K562 (cell line): ENCODE results near the gene PPFIA1. TPM values are rescaled to one million over a fixed set of nuclear protein-coding genes. Genes with fewer than 3 reads are reported as not detected.

Experiments used
- ATAC-seq: fragments of 200-7000 bp; cut with Tn5 transposase; 3 replicates; pipeline ENCODE4 v1.9.1; 2020; ENCODE audit warnings: moderate library complexity
- BruUV-seq: library from RNA; stranded (reverse); fragments of 400-500 nt; replicated peaks from 2 replicates; lab custom pipeline; 2021; lab: Mats Ljungman, UMichigan
- CTCF ChIA-PET: fragments of 300-600 bp; formaldehyde crosslinking; extraction: SDS; loops from one replicate; lab custom pipeline; 2021; ENCODE audit warnings: low intra/inter-chr PET ratio; lab: Yijun Ruan, JAX
- POLR2A ChIA-PET: fragments of 300-600, 350-650 bp; sonication (Branson Sonifier 250); formaldehyde crosslinking; extraction: SDS; loops from one replicate; lab custom pipeline; 2021; ENCODE audit warnings: antibody characterized with exemption, inconsistent platforms; lab: Yijun Ruan, JAX
- DNase-seq, 4 experiments: peaks; one replicate each; pipeline versions ENCODE4 v3.0.0 to v3.0.0-alpha.2; 2011 to 2018; ENCODE audit warnings: low spot score in 3 of 4, mixed read lengths in 3 of 4; ENCODE audit errors: extremely low read depth in 1 of 4
- FAIRE-seq: peaks from 2 replicates; lab custom pipeline; 2011; peaks lifted over from hg19 to GRCh38; lab: Jason Lieb, UNC
- H2AFZ ChIP-seq: 2 replicates; pipeline ENCODE4 v1.6.0; 2011; ENCODE audit warnings: low read depth, low read length, control low read depth, inconsistent platforms
- H3K27ac ChIP-seq: fragments of 200-600 bp; 3 replicates; pipeline ENCODE4 v1.8.0; 2011; ENCODE audit warnings: low read depth, mild to moderate bottlenecking, control low read depth, inconsistent platforms, low read length, moderate library complexity, mixed read lengths; ENCODE audit errors: extremely low read depth
- H3K27me3 ChIP-seq, 2 experiments: fragments of 300-600 bp in 1 of 2; 2 replicates in 1 of 2; 3 replicates in 1 of 2; pipeline versions ENCODE4 v1.6.0 to v1.8.0; 2011; ENCODE audit warnings: inconsistent platforms in 2 of 2, low read length in 2 of 2, mild to moderate bottlenecking in 1 of 2, mixed read lengths in 1 of 2, moderate library complexity in 1 of 2; ENCODE audit not compliant: control insufficient read depth in 2 of 2, insufficient read depth in 2 of 2
- H3K36me3 ChIP-seq: fragments of 300-600 bp; 3 replicates; pipeline ENCODE4 v1.8.0; 2011; ENCODE audit warnings: mild to moderate bottlenecking, low read length, inconsistent platforms; ENCODE audit not compliant: control insufficient read depth, insufficient read depth
- H3K4me1 ChIP-seq, 2 experiments: fragments of 200-600 bp in 1 of 2; replicated peaks in 1 of 2; 2 replicates in 1 of 2; 3 replicates in 1 of 2; pipeline versions ENCODE4 v1.5.1 to v1.8.0; 2011; ENCODE audit warnings: inconsistent platforms in 2 of 2, low read length in 2 of 2, mild to moderate bottlenecking in 1 of 2, mixed read lengths in 1 of 2, moderate library complexity in 1 of 2; ENCODE audit not compliant: control insufficient read depth in 2 of 2, insufficient read depth in 2 of 2
- H3K4me2 ChIP-seq: 2 replicates; pipeline ENCODE4 v1.6.1; 2011; ENCODE audit warnings: low read length, control low read depth, inconsistent platforms, mixed read lengths; ENCODE audit not compliant: insufficient read depth
- H3K4me3 ChIP-seq: fragments of 200-600 bp; sonication (generic), shearing (Covaris generic); 2 replicates; pipeline ENCODE4 v1.5.1; 2016; ENCODE audit warnings: control low read depth, inconsistent platforms
- H3K79me2 ChIP-seq: fragments of 200-600 bp; 3 replicates; pipeline ENCODE4 v1.8.0; 2011; ENCODE audit warnings: low read length, inconsistent platforms; ENCODE audit not compliant: control insufficient read depth, insufficient read depth
- H3K9ac ChIP-seq, 2 experiments: 2 replicates each; pipeline versions ENCODE4 v1.6.0 to v1.6.1; 2011; ENCODE audit warnings: low read depth in 2 of 2, low read length in 2 of 2, control low read depth in 1 of 2, inconsistent platforms in 1 of 2, mild to moderate bottlenecking in 1 of 2, mixed read lengths in 1 of 2; ENCODE audit not compliant: insufficient read depth in 1 of 2
- H3K9me1 ChIP-seq: one replicate; pipeline ENCODE4 v1.6.0; 2011; ENCODE audit warnings: inconsistent platforms, mild to moderate bottlenecking, low read length, moderate library complexity; ENCODE audit not compliant: control insufficient read depth, insufficient read depth
- H3K9me3 ChIP-seq: replicated peaks from 2 replicates; pipeline ENCODE4 v1.5.1; 2011; ENCODE audit warnings: low read depth, low read length, inconsistent platforms; ENCODE audit not compliant: control insufficient read depth, insufficient read depth
- H4K20me1 ChIP-seq: replicated peaks from 2 replicates; pipeline ENCODE4 v1.6.1; 2011; ENCODE audit warnings: low read length, inconsistent platforms, mixed read lengths; ENCODE audit not compliant: control insufficient read depth, insufficient read depth
- BDP1 ChIP-seq: IDR thresholded peaks from 3 replicates; pipeline ENCODE4 v1.6.1; 2011; ENCODE audit not compliant: insufficient read length, insufficient read depth
- BRF2 ChIP-seq: IDR thresholded peaks from 3 replicates; pipeline ENCODE4 v1.6.1; 2011; ENCODE audit warnings: borderline replicate concordance, mild to moderate bottlenecking; ENCODE audit not compliant: insufficient read length, insufficient read depth
- EZH2 ChIP-seq: IDR thresholded peaks from 2 replicates; pipeline ENCODE4 v1.6.1; 2012; ENCODE audit warnings: low read depth, mild to moderate bottlenecking, inconsistent platforms, low read length, borderline replicate concordance
- PHB2 ChIP-seq: fragments of 450-650 bp; IDR thresholded peaks from 2 replicates; pipeline ENCODE4 v1.6.1; 2017; ENCODE audit warnings: low read depth
- ZFP1 ChIP-seq: fragments of 450-650 bp; formaldehyde crosslinking; IDR thresholded peaks from 2 replicates; pipeline ENCODE4 v1.4.0; 2020; ENCODE audit warnings: mild to moderate bottlenecking, mixed read lengths
- ZNF133 ChIP-seq: fragments of 250-450 bp; sonication (Bioruptor Pico); IDR thresholded peaks from 2 replicates; pipeline ENCODE4 v1.4.0; 2020; ENCODE audit warnings: mild to moderate bottlenecking
- ZNF212 ChIP-seq: fragments of 450-650 bp; formaldehyde crosslinking; IDR thresholded peaks from 2 replicates; pipeline ENCODE4 v1.4.0; 2020; ENCODE audit warnings: mild to moderate bottlenecking
- ZNF561 ChIP-seq: fragments of 450-650 bp; formaldehyde crosslinking; conservative IDR thresholded peaks from 2 replicates; pipeline ENCODE4 v1.4.0; 2020; ENCODE audit warnings: mild to moderate bottlenecking, moderate library complexity
- ZSCAN32 ChIP-seq: fragments of 450-650 bp; formaldehyde crosslinking; IDR thresholded peaks from 2 replicates; pipeline ENCODE4 v1.4.0; 2020; ENCODE audit warnings: mild to moderate bottlenecking, moderate library complexity
- WGBS: fragments of 100-300 bp; shearing (Covaris generic); methylation state at CpG from one replicate; pipeline ENCODE4 v1.1.6; 2016; ENCODE audit warnings: low coverage, mixed read lengths; ENCODE audit not compliant: insufficient coverage; ENCODE audit errors: missing lambda C conversion rate; 5-methylcytosine and 5-hydroxymethylcytosine counted together
- in situ Hi-C: fragments of 300-500 bp; cut with MboI; formaldehyde crosslinking; loops from 4 replicates; pipeline ENCODE4 v1.15.0; 2018; ENCODE audit warnings: inconsistent platforms, mixed read lengths
- intact Hi-C: fragments of 100-400 bp; cut with micrococcal nuclease; formaldehyde crosslinking; loops from 2 replicates; pipeline ENCODE4 v1.14.2; 2022
- polyA plus RNA-seq, 8 experiments: library from polyadenylated mRNA; depleted of rRNA in 4 of 8; stranded (reverse) in 5 of 8; unstranded in 3 of 8; fragments of >200 nt; fragmentation: Nextera tagmentation in 2 of 8; fragmentation: Illumina TruSeq in 1 of 8; extraction: Ambion mirVana in 2 of 8; extraction: Trizol in 1 of 8; gene quantifications; 2 replicates each; pipeline versions ENCODE4 v1.2.1 to v1.2.3, GENCODE V29; 2011 to 2014; ENCODE audit warnings: inconsistent platforms in 1 of 8, missing spikeins in 1 of 8
- total RNA-seq, 7 experiments: library from RNA; depleted of rRNA in 6 of 7; stranded (reverse); fragments of >200 nt in 6 of 7; fragmentation: Illumina TruSeq in 2 of 7; extraction: Trizol in 2 of 7; gene quantifications; 2 replicates each; pipeline versions ENCODE4 v1.2.1 to v1.2.3, GENCODE V29; 2011 to 2021; ENCODE audit warnings: low replicate concordance in 1 of 7
- TF ChIP-seq, protein P1 (sequence below), 3 experiments: fragments of 200-800 bp in 1 of 3; sonication (Bioruptor generic) in 1 of 3; sonication (generic) in 1 of 3; formaldehyde crosslinking in 1 of 3; IDR thresholded peaks; 2 replicates each; pipeline versions ENCODE4 v1.6.1 to v1.8.0; 2016 to 2022; ENCODE audit warnings: mild to moderate bottlenecking in 2 of 3, missing compliant biosample characterization in 2 of 3, missing genetic modification characterization in 2 of 3, missing genetic modification reagents in 1 of 3
- TF ChIP-seq, protein P2 (sequence below): fragments of 250-450 bp; sonication (Bioruptor Pico); IDR thresholded peaks from 2 replicates; pipeline ENCODE4 v1.8.0; 2021; ENCODE audit warnings: mild to moderate bottlenecking, moderate library complexity

Gene PPFIA1
- total and polyA plus RNA-seq, 9 of the 15 experiments (the other 6 are each of a cell fraction or from before 2014, with no cell fraction given): 9.9 to 41.5 (median 28.5) TPM

GRCh38 chr11:70251659-70252321 is 18.7 kb upstream of the PPFIA1 start:
- Histone ChIP-seq H2AFZ (no peak overlapping the region), H3K9ac (peak overlapping the region in 1 of 2 experiments; percentile 45; a peak in 1 of 4 replicates), H3K9me1 (no peaks in the 10 kb centered on the region), H3K4me3 (no peak overlapping the region), H3K9me3 (no peaks in the 10 kb centered on the region), H3K27me3 (peaks cover 27 to 58% of the 10 kb centered on the region in 2 experiments), H4K20me1 (no peaks in the 10 kb centered on the region), H3K4me1 (peaks cover 11% of the 10 kb centered on the region in 2 experiments; a peak in 2 of 5 replicates)
- in situ Hi-C loops: no loop called here
- POLR2A ChIA-PET: interaction anchor here (1.5 kb wide), 1 partner anchor 14 kb away, joined by 3 read pairs; no protein-coding TSS in a partner anchor
- WGBS: 38% methylated on average over 16 of the region's 21 CpGs
- no peak for FAIRE-seq
- no TSS peak for BruUV-seq
- no peak for ATAC-seq
- TF ChIP-seq BDP1: no peak
- TF ChIP-seq, protein P1, sequence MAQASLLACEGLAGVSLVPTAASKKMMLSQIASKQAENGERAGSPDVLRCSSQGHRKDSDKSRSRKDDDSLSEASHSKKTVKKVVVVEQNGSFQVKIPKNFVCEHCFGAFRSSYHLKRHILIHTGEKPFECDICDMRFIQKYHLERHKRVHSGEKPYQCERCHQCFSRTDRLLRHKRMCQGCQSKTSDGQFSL (CRISPR knock-in tag; IDR thresholded peaks at IDR 0.05): 0 out of 2 replicates have a peak, but pooled peaks have one; percentile 20
- TF ChIP-seq, protein P1 (tag; IDR thresholded peaks at IDR 0.05): no peak
- TF ChIP-seq, all 486 proteins: peak for 1
- intact Hi-C loops: no loop called here
- H3K79me2 ChIP-seq: no peaks in the 10 kb centered on the region
- no peak for DNase-seq
- no peak overlapping the region for H3K4me2 ChIP-seq
- CTCF ChIA-PET: no interaction called here
- no peaks in the 10 kb centered on the region for H3K36me3 ChIP-seq
- H3K27ac ChIP-seq: no peak overlapping the region

DNA sequence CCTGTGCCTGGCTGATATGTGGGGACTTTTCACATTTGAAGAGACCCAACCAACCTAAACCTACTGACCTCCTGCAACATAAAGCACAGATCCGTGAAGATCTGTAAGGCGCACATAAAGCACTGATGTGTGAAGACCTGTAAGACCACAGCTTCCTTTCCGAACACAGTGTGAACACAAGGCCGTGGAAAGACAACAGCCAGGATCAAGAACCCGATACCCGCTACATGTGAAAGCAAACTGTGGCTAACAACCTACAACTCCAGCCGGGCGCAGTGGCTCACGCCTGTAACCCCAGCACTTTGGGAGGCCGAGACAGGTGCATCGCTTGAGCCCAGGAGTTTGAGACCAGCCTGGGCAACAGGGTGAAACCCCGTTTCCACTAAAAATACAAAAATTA is 17.6 kb upstream of the PPFIA1 start:
- Histone ChIP-seq H3K4me3 (no peak overlapping the region), H3K36me3 (no peaks in the 10 kb centered on the region), H3K27me3 (peaks cover 27 to 53% of the 10 kb centered on the region in 2 experiments), H3K79me2 (no peaks in the 10 kb centered on the region), H3K9ac (no peak overlapping the region), H3K4me2 (no peak overlapping the region), H4K20me1 (no peaks in the 10 kb centered on the region), H3K27ac (no peak overlapping the region), H2AFZ (no peak overlapping the region), H3K4me1 (peaks cover 5 to 6% of the 10 kb centered on the region in 2 experiments; a peak in 1 of 5 replicates), H3K9me1 (no peaks in the 10 kb centered on the region), H3K9me3 (no peaks in the 10 kb centered on the region)
- no peak for DNase-seq
- in situ Hi-C loops (no loop called here), intact Hi-C loops (no loop called here)
- POLR2A ChIA-PET: no interaction called here
- FAIRE-seq: no peak
- CTCF ChIA-PET: no interaction called here
- BruUV-seq: no TSS peak
- no peak for ATAC-seq
- WGBS: 42% methylated on average over 12 of the region's 12 CpGs
- no peak for TF ChIP-seq PHB2
- TF ChIP-seq ZNF212 (CRISPR knock-in tag): no peak
- TF ChIP-seq EZH2: no peak
- no peak for TF ChIP-seq ZSCAN32 (CRISPR knock-in tag)
- TF ChIP-seq ZNF133 (CRISPR knock-in tag): no peak
- no peak for TF ChIP-seq ZNF561 (CRISPR knock-in tag)
- TF ChIP-seq, protein P2, sequence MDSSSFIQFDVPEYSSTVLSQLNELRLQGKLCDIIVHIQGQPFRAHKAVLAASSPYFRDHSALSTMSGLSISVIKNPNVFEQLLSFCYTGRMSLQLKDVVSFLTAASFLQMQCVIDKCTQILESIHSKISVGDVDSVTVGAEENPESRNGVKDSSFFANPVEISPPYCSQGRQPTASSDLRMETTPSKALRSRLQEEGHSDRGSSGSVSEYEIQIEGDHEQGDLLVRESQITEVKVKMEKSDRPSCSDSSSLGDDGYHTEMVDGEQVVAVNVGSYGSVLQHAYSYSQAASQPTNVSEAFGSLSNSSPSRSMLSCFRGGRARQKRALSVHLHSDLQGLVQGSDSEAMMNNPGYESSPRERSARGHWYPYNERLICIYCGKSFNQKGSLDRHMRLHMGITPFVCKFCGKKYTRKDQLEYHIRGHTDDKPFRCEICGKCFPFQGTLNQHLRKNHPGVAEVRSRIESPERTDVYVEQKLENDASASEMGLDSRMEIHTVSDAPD: no peak
- no peak for TF ChIP-seq BRF2
- no peak for TF ChIP-seq ZFP1
